Measurements from ENCODE around the gene TYW1B.
"Not testable (repeated sequence)": the region's sequence is repeated elsewhere in the genome, so short reads cannot be mapped to it uniquely, and the experiment has no call there.

DNA sequence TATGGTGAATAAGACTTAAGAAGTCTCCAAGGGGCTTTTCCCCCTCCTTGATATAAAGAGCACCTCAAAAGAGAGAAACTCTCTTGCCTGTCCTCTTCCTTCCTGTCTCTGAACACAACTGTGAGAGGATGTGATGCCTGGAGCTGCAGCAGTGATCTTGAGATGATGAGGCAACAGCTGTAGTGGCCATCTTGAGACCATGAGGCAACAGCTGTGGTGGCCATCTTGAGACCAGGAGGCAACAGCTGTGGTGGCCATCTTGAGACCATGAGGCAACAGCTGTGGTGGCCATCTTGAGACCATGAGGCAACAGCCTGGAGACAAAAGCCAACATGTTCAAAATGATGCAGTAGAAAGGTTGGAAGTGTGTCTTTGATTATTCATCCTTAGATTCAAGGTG is 277.5 kb downstream of the TYW1B start:
- TF ChIP-seq CTCF (conservative IDR thresholded peaks at IDR 0.05); EZH2 (IDR thresholded peaks at IDR 0.05; ENCODE audit: low read depth): not testable (repeated sequence)
